Astrocyte (in vitro differentiated cells and primary cell): ENCODE data around the gene IGSF21. TPM values are rescaled to one million over a fixed set of nuclear protein-coding genes. Genes with fewer than 3 reads are reported as not detected.

Experiments used
- DNase-seq: peaks from one replicate; pipeline ENCODE4 v3.0.0-alpha.2; 2010; ENCODE audit warnings: low read depth
- FAIRE-seq: peaks from 2 replicates; lab custom pipeline; 2011; peaks lifted over from hg19 to GRCh38; lab: Jason Lieb, UNC
- H2AFZ ChIP-seq: 2 replicates; pipeline ENCODE4 v1.6.0; 2012; ENCODE audit warnings: low read depth, low read length, inconsistent platforms
- H3K27ac ChIP-seq: 2 replicates; pipeline ENCODE4 v1.5.1; 2011; ENCODE audit warnings: low read depth, low read length, inconsistent platforms
- H3K27me3 ChIP-seq: 2 replicates; pipeline ENCODE4 v1.6.0; 2011; ENCODE audit warnings: low read length, inconsistent platforms; ENCODE audit not compliant: insufficient read depth
- H3K36me3 ChIP-seq: 2 replicates; pipeline ENCODE4 v1.5.1; 2011; ENCODE audit warnings: low read length, inconsistent platforms; ENCODE audit not compliant: insufficient read depth
- H3K4me1 ChIP-seq: 2 replicates; pipeline ENCODE4 v1.5.1; 2011; ENCODE audit warnings: low read length, inconsistent platforms; ENCODE audit not compliant: insufficient read depth
- H3K4me2 ChIP-seq: 2 replicates; pipeline ENCODE4 v1.6.0; 2012; ENCODE audit warnings: low read length, inconsistent platforms
- H3K4me3 ChIP-seq: 2 replicates; pipeline ENCODE4 v1.5.1; 2011; ENCODE audit warnings: low read depth, mild to moderate bottlenecking, low read length, inconsistent platforms; ENCODE audit not compliant: insufficient read depth
- H3K79me2 ChIP-seq: 2 replicates; pipeline ENCODE4 v1.6.0; 2012; ENCODE audit warnings: mild to moderate bottlenecking, low read length, inconsistent platforms; ENCODE audit not compliant: insufficient read depth
- H3K9ac ChIP-seq: 2 replicates; pipeline ENCODE4 v1.6.0; 2012; ENCODE audit warnings: mild to moderate bottlenecking, low read length, inconsistent platforms
- H3K9me3 ChIP-seq: 2 replicates; pipeline ENCODE4 v1.5.1; 2012; ENCODE audit warnings: low read depth, mild to moderate bottlenecking, low read length, inconsistent platforms; ENCODE audit not compliant: insufficient read depth
- H4K20me1 ChIP-seq: 2 replicates; pipeline ENCODE4 v1.6.0; 2012; ENCODE audit warnings: low read length, inconsistent platforms; ENCODE audit not compliant: insufficient read depth
- H3K27ac Mint-ChIP-seq: one replicate; pipeline ENCODE4 v1.8.0; 2021; ENCODE audit warnings: mild to moderate bottlenecking, mixed read lengths; ENCODE audit not compliant: unreplicated experiment
- H3K27me3 Mint-ChIP-seq: one replicate; pipeline ENCODE4 v1.8.0; 2021; ENCODE audit warnings: low read depth, mixed read lengths; ENCODE audit not compliant: unreplicated experiment
- H3K36me3 Mint-ChIP-seq: one replicate; pipeline ENCODE4 v1.8.0; 2021; ENCODE audit warnings: low read depth, mixed read lengths; ENCODE audit not compliant: unreplicated experiment
- H3K4me1 Mint-ChIP-seq: one replicate; pipeline ENCODE4 v1.8.0; 2021; ENCODE audit warnings: low read depth, mixed read lengths; ENCODE audit not compliant: unreplicated experiment
- H3K4me3 Mint-ChIP-seq: one replicate; pipeline ENCODE4 v1.8.0; 2021; ENCODE audit warnings: mild to moderate bottlenecking, moderate library complexity, mixed read lengths; ENCODE audit not compliant: unreplicated experiment
- H3K9me3 Mint-ChIP-seq: one replicate; pipeline ENCODE4 v1.8.0; 2021; ENCODE audit warnings: mild to moderate bottlenecking, mixed read lengths; ENCODE audit not compliant: unreplicated experiment
- CTCF ChIP-seq: IDR thresholded peaks from 2 replicates; pipeline ENCODE4 v1.5.1; 2011; ENCODE audit warnings: low read depth, mild to moderate bottlenecking, inconsistent platforms, low read length, moderate library complexity; ENCODE audit not compliant: insufficient read depth
- EZH2 ChIP-seq: IDR thresholded peaks from 2 replicates; pipeline ENCODE4 v1.6.1; 2012; ENCODE audit warnings: mild to moderate bottlenecking, low read length, inconsistent platforms; ENCODE audit not compliant: insufficient read depth
- total RNA-seq: library from RNA; stranded (reverse); gene quantifications from 2 replicates; pipeline ENCODE4 v1.2.1, GENCODE V29; 2021

The IGSF21 gene
- total RNA-seq, 1 donor from 2014 or later = not detected

DNA sequence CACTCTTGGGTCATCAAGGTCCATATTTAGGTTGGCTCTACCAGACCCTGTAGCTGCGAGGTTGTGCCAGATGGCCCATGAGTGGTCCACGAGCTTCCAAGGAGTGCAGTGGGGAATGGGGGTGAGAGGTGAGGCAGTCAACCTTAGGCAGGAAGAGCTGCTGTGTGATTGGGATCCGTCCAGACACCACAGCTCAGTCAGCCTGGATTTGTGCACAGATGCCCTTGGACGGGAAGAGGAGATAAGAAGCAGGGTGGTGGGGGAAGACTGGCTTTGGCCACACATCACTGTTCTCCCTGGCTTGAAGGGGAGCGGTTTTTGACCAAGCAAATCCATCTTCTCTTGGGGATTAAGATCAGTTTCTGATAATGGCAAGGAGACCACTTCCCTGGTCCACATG is 130.6 kb downstream of the IGSF21 start:
- H3K9ac ChIP-seq = no peak overlapping the region
- H3K79me2 ChIP-seq = no peaks in the 10 kb centered on the region
- FAIRE-seq = no peak
- no peaks in the 10 kb centered on the region for H3K4me1 ChIP-seq
- TF ChIP-seq CTCF (no peak), EZH2 (no peak)
- H3K4me2 ChIP-seq = no peak overlapping the region
- H3K4me3 Mint-ChIP-seq = no peak overlapping the region
- H3K36me3 ChIP-seq = no peaks in the 10 kb centered on the region
- no peak for DNase-seq
- H3K27ac ChIP-seq = no peak overlapping the region
- H3K36me3 Mint-ChIP-seq = no peaks in the 10 kb centered on the region
- no peak overlapping the region for H2AFZ ChIP-seq
- no peak overlapping the region for H3K27ac Mint-ChIP-seq
- no peaks in the 10 kb centered on the region for H3K27me3 ChIP-seq
- no peaks in the 10 kb centered on the region for H3K4me1 Mint-ChIP-seq
- H4K20me1 ChIP-seq = no peaks in the 10 kb centered on the region
- H3K4me3 ChIP-seq = no peak overlapping the region
- H3K9me3 Mint-ChIP-seq = peaks cover 13% of the 10 kb centered on the region
- peaks cover 69% of the 10 kb centered on the region for H3K27me3 Mint-ChIP-seq
- H3K9me3 ChIP-seq = no peaks in the 10 kb centered on the region

GRCh38 chr1:18239671-18240070 is 132.1 kb downstream of the IGSF21 start:
- H3K27me3 ChIP-seq = no peaks in the 10 kb centered on the region
- Mint-ChIP-seq H3K9me3 (peaks cover 13% of the 10 kb centered on the region), H3K27ac (no peak overlapping the region), H3K36me3 (no peaks in the 10 kb centered on the region), H3K4me1 (no peaks in the 10 kb centered on the region), H3K27me3 (peaks cover 82% of the 10 kb centered on the region), H3K4me3 (no peak overlapping the region)
- H3K4me3 ChIP-seq = no peak overlapping the region
- H3K4me2 ChIP-seq = no peak overlapping the region
- no peak for FAIRE-seq
- DNase-seq = no peak
- H3K27ac ChIP-seq = no peak overlapping the region
- H3K9me3 ChIP-seq = no peaks in the 10 kb centered on the region
- H3K79me2 ChIP-seq = no peaks in the 10 kb centered on the region
- H3K36me3 ChIP-seq = no peaks in the 10 kb centered on the region
- TF ChIP-seq EZH2 = no peak
- no peak for TF ChIP-seq CTCF
- no peak overlapping the region for H3K9ac ChIP-seq
- H2AFZ ChIP-seq = no peak overlapping the region
- no peaks in the 10 kb centered on the region for H4K20me1 ChIP-seq
- no peaks in the 10 kb centered on the region for H3K4me1 ChIP-seq

DNA sequence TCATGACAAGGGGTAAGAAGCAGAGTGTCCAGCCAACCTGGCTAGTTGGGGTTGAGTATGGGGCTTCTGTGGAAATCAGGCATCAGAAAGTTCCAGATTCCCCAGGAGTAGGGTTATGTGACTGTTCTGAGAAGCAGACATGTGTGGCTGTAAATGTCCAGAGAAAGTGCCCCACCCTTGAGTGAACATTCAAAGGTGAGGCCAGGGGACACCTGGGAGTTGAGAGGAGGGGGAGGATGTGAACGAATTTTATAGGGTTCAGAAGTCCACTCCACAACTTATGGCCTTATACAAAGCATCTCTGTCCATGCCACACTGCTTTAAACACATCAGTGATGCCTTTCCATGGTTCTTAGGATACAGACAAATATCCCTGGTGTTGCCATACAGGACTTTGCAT is 133.3 kb downstream of the IGSF21 start:
- Mint-ChIP-seq H3K27me3 (peaks cover 77% of the 10 kb centered on the region), H3K9me3 (peaks cover 5% of the 10 kb centered on the region), H3K4me1 (no peaks in the 10 kb centered on the region), H3K27ac (no peak overlapping the region), H3K4me3 (no peak overlapping the region), H3K36me3 (no peaks in the 10 kb centered on the region)
- Histone ChIP-seq H3K4me1 (no peaks in the 10 kb centered on the region), H3K79me2 (no peaks in the 10 kb centered on the region), H3K9me3 (no peaks in the 10 kb centered on the region), H3K4me2 (no peak overlapping the region), H3K4me3 (no peak overlapping the region), H3K36me3 (no peaks in the 10 kb centered on the region), H3K27ac (no peak overlapping the region), H3K27me3 (no peaks in the 10 kb centered on the region), H4K20me1 (no peaks in the 10 kb centered on the region), H3K9ac (no peak overlapping the region), H2AFZ (no peak overlapping the region)
- TF ChIP-seq EZH2 (no peak), CTCF (no peak)
- FAIRE-seq = no peak
- DNase-seq = no peak
